Measurements from ENCODE around the gene AADACL2. TPM values are rescaled to one million over a fixed set of nuclear protein-coding genes. Genes with fewer than 3 reads are reported as not detected.

The AADACL2 gene
- total RNA-seq, 1 donor from 2014 or later, result not detected

- no peak for DNase-seq
- H3K4me1 Mint-ChIP-seq (ENCODE audit: low read depth, unreplicated experiment), result peaks cover 1% of the 10 kb centered on the region
- no peak for TF ChIP-seq CTCF (IDR thresholded peaks at IDR 0.05; ENCODE audit: partially characterized antibody, unreplicated experiment)
- no peaks in the 10 kb centered on the region for H3K9me3 Mint-ChIP-seq (ENCODE audit: unreplicated experiment)
- no peaks in the 10 kb centered on the region for H3K27me3 Mint-ChIP-seq (ENCODE audit: unreplicated experiment)
- no peak overlapping the region for H3K27ac Mint-ChIP-seq (ENCODE audit: unreplicated experiment)
- H3K4me3 Mint-ChIP-seq (ENCODE audit: unreplicated experiment), result no peak overlapping the region
- no peaks in the 10 kb centered on the region for H3K36me3 Mint-ChIP-seq (ENCODE audit: unreplicated experiment)
These were observed 66.7 kb downstream of the AADACL2 start for GRCh38 chr3:151800431-151800830.

GRCh38 chr3:151804267-151804666 is 70.5 kb downstream of the AADACL2 start:
- DNase-seq, result no peak
- Mint-ChIP-seq H3K27me3 (ENCODE audit: unreplicated experiment) (peaks cover 2% of the 10 kb centered on the region), H3K27ac (ENCODE audit: unreplicated experiment) (no peak overlapping the region), H3K9me3 (ENCODE audit: unreplicated experiment) (peaks cover 1% of the 10 kb centered on the region), H3K36me3 (ENCODE audit: unreplicated experiment) (peaks cover 10% of the 10 kb centered on the region), H3K4me1 (ENCODE audit: low read depth, unreplicated experiment) (peaks cover 1% of the 10 kb centered on the region), H3K4me3 (ENCODE audit: unreplicated experiment) (no peak overlapping the region)
- TF ChIP-seq CTCF (IDR thresholded peaks at IDR 0.05; ENCODE audit: partially characterized antibody, unreplicated experiment), result no peak

- Mint-ChIP-seq H3K4me3 (ENCODE audit: unreplicated experiment) (no peak overlapping the region), H3K36me3 (ENCODE audit: unreplicated experiment) (peaks cover 10% of the 10 kb centered on the region), H3K4me1 (ENCODE audit: low read depth, unreplicated experiment) (no peaks in the 10 kb centered on the region), H3K9me3 (ENCODE audit: unreplicated experiment) (peaks cover 1% of the 10 kb centered on the region), H3K27me3 (ENCODE audit: unreplicated experiment) (peaks cover 2% of the 10 kb centered on the region), H3K27ac (ENCODE audit: unreplicated experiment) (no peak overlapping the region)
- no peak for TF ChIP-seq CTCF (IDR thresholded peaks at IDR 0.05; ENCODE audit: partially characterized antibody, unreplicated experiment)
- no peak for DNase-seq
These were observed 73.1 kb downstream of the AADACL2 start for GRCh38 chr3:151806838-151807237.

Other genes starting within 250 kb of the AADACL2 start
- not detected for gene AADAC, start 80.2 kb downstream of the AADACL2 start, total RNA-seq (ENCODE audit: unreplicated experiment)
- not detected for gene SUCNR1, start 139.7 kb downstream of the AADACL2 start, total RNA-seq (ENCODE audit: unreplicated experiment)